ENCODE measurements around the gene MIOX. TPM values are rescaled to one million over a fixed set of nuclear protein-coding genes. Genes with fewer than 3 reads are reported as not detected.

The MIOX gene
- total RNA-seq, 2 experiments from 2014 or later = 0.32 to 0.44 TPM

DNA sequence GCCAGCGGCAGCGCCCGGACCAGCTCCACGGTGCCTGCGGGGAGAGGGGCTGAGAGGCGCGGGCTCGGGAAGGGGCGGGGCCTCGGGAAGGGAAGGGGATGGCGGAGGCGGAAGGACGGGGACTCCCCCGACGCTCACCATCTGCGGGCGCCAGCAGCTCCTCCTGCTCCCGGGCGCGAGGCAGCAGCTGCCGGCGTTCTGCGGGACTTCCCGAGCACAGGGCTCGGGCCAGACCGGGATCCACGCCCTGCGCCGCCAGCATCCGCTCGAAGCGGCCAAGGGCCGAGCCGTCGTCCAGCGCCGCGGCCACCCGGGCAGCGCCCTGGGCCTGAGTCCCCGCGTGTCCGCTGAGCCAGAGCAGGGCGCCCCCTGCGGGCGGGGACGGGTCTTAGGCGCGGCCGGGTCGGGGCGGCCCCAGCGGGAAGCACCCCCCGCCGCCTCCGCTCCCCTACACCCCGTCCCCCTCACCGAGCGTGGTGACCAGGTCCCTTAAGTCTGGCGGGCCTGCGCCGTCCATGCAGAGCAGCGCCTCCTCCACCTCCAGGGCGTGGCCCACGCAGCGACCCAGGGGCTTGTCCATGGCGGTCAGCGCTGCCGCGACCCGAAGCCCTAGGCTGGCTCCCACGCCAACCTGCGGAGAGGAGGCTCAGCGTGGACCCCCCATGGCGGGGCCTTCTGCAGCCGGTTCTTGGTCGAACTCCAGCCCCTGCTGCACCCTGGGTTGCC is 39.6 kb downstream of the MIOX start:
- no peaks in the 10 kb centered on the region for H3K9me3 Mint-ChIP-seq (ENCODE audit: low read depth)
- peaks cover 34% of the 10 kb centered on the region for H3K4me1 Mint-ChIP-seq
- peak overlapping the region; percentile 87 for H3K27ac Mint-ChIP-seq

DNA sequence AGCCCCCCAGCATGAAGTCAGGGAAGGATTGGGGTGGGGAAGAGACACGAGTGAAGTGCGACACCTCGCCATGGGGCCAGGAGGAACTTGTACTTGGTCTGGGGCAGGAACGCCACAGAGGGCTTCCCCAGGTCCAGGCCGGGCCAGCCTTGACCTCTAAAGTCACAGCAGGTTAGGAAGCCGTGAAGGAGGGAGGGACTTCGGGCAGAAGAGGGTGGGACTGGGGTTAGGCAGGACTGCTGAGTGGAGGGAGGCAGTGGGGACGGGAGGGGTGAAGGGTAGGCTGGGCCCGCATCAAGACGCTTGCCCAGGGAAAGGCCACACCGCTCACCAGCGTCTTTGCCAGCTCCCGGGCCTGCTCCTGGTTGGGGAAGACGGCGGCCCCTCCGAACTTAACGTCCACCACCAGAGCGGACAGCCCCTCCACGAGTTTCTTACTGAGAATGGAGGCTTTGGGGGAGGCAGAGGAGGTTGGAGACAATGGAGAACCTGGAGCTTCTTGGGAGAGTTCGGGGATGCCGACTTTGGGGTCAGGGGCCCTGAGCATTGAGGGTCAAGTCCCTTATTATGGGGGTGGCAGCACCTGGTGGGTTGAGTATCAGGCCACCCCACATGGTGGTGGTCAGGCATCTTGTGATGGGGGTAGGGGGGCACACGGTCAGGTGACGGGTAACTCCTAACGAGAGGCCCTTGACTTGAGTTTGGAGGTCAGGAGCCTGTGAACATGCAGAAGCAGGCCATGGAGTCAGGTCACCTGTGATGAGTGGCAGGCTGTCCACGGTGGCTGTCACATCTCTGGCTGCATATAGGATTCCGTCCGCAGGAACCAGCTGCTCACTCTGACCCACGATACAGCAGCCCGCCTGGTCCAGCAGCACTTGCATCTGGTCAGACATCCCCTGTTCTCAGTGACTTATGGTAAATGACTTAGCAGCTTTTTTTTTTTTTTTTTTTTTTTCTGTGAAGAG is 40.5 kb downstream of the MIOX start:
- peak; percentile 9 for ATAC-seq

More for the DNA sequence above, 39.6 kb downstream of the MIOX start:
- H3K4me3 Mint-ChIP-seq = peak overlapping the region; percentile 77
- intact Hi-C loops (cut with DNase I, micrococcal nuclease) = loop anchor here (1.0 to 5.0 kb wide), 7 partner anchors 36 to 674 kb away; partner anchors contain the start of genes CHKB (in 1 of the 2), PIM3 (in 1 of the 2), PPP6R2 (in 1 of the 2) and SYCE3 (in 1 of the 2)
- DNase-seq = peak; percentile 95
- H3K36me3 Mint-ChIP-seq (ENCODE audit: low read depth) = peaks cover 23% of the 10 kb centered on the region
- ATAC-seq = peak; percentile 57
- CTCF ChIA-PET = interaction anchor here (0.9 to 5.2 kb wide), 27 partner anchors 9 to 284 kb away, joined by 3 to 76 read pairs (median 6); partner anchors contain the start of genes CHKB, KLHDC7B, LMF2 and NCAPH2
- POLR2A ChIA-PET = interaction anchor here (0.6 to 3.1 kb wide), 16 partner anchors 9 to 166 kb away, joined by 3 to 65 read pairs (median 6); partner anchors contain the start of genes CHKB, KLHDC7B, LMF2 and NCAPH2
- no peaks in the 10 kb centered on the region for H3K27me3 Mint-ChIP-seq

DNA sequence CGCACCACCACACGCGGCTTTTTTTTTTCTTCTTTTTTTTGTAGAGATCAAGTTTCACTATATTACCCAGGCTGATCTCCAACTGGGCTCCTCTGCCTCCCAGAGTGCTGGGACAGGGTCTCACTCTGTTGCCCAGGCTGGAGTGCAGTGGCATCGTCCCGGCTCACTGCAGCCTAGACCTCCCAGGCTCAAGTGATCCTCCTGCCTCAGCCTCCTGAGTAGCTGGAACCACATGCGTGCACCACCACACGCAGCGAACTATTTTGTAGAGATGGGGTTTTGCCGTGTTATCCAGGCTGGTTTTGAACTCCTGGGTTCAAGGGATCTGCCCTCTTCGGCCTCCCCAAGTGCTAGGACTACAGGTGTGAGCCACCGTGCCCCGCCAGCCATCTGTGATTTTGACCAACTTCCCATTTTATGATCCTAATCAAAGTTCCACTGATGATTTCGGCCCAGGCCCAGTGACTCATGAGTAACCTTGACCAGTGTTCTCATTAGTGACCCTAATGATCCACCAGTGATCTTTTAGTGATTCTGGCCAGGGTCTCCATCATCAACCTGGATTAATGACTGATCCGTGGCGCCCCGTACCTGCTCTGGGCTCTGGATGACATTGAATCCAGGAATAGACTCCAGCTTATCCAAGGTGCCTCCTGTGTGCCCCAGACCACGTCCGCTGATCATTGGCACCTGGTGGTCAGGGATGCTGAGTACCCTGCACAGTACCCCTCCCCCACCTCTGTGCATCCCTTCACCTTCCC is 41.4 kb downstream of the MIOX start:
- H3K9me3 Mint-ChIP-seq (ENCODE audit: low read depth) = no peaks in the 10 kb centered on the region
- DNase-seq (peak; percentile 18), ATAC-seq (no peak)
- H3K27me3 Mint-ChIP-seq = no peaks in the 10 kb centered on the region
- ChIA-PET POLR2A (interaction anchor here (0.6 to 1.7 kb wide), 6 partner anchors 11 to 156 kb away, joined by 3 to 7 read pairs (median 4); partner anchors contain the start of genes LMF2 and NCAPH2), CTCF (interaction anchor here (0.6 to 5.2 kb wide), 8 partner anchors 12 to 552 kb away, joined by 3 to 43 read pairs (median 4); partner anchors contain the start of genes LMF2, NCAPH2 and SYCE3)
- H3K4me3 Mint-ChIP-seq = peak overlapping the region; percentile 77
- intact Hi-C loops (cut with DNase I, micrococcal nuclease) = loop anchor here (2.0 to 5.0 kb wide), 4 partner anchors 55 to 676 kb away; partner anchors contain the start of genes CHKB (in 1 of the 2), PIM3 (in 1 of the 2), PPP6R2 (in 1 of the 2) and ZBED4 (in 1 of the 2)
- H3K36me3 Mint-ChIP-seq (ENCODE audit: low read depth) = peaks cover 21% of the 10 kb centered on the region
- H3K27ac Mint-ChIP-seq = peak overlapping the region; percentile 87
- H3K4me1 Mint-ChIP-seq = peaks cover 41% of the 10 kb centered on the region

More for the DNA sequence above, 40.5 kb downstream of the MIOX start:
- peaks cover 34% of the 10 kb centered on the region for H3K4me1 Mint-ChIP-seq
- DNase-seq = peak; percentile 71
- intact Hi-C loops (cut with DNase I, micrococcal nuclease) = loop anchor here (1.0 to 5.0 kb wide), 7 partner anchors 35 to 675 kb away; partner anchors contain the start of genes CHKB (in 1 of the 2), PIM3 (in 1 of the 2), PPP6R2 (in 1 of the 2) and SYCE3 (in 1 of the 2)
- no peaks in the 10 kb centered on the region for H3K9me3 Mint-ChIP-seq (ENCODE audit: low read depth)
- H3K4me3 Mint-ChIP-seq = peak overlapping the region; percentile 77
- ChIA-PET POLR2A (interaction anchor here (1.0 to 1.7 kb wide), 2 partner anchors 12 to 94 kb away, joined by 3 to 5 read pairs; no protein-coding TSS in a partner anchor), CTCF (interaction anchor here (0.6 to 5.2 kb wide), 9 partner anchors 8 to 551 kb away, joined by 3 to 43 read pairs (median 4); partner anchors contain the start of genes LMF2, NCAPH2 and SYCE3)
- H3K27me3 Mint-ChIP-seq = no peaks in the 10 kb centered on the region
- peaks cover 23% of the 10 kb centered on the region for H3K36me3 Mint-ChIP-seq (ENCODE audit: low read depth)
- peak overlapping the region; percentile 87 for H3K27ac Mint-ChIP-seq

DNA sequence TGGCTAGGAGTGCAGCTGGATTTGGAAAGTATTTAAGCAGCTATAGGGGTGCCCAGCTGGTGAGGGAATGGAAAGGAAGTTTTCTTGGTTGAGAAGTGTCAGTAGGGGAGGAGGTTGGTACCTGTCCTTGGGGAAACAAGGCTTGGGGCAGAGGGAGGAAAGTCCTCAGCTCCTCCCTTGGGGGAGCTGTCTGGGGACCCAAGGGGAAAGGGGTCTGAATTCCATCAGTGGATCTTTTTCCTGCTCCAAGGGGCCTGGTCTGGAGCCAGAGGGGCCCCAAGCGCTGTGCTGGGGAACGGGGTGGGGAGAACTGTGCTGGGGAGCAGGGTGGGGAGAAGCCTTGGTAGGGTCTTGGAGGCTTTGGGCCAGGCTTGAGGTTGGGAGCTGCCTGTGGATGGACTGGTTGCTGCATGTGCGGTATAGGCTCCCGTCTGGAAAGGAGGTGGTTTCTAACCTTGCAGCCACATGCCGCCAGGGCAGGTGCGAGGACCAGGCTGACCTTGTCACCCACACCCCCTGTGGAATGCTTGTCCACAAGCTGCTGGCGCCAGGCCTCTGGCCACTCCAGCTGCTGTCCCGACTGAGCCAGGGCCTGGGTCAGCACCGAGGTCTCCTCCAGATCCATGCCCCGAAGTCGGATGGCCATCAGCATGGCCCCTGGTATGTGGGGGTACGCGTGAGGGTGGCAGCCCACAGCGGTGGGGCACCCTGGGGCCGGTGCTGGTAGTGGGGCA is 42.2 kb downstream of the MIOX start:
- Mint-ChIP-seq H3K9me3 (ENCODE audit: low read depth) (no peaks in the 10 kb centered on the region), H3K4me1 (peaks cover 43% of the 10 kb centered on the region), H3K36me3 (ENCODE audit: low read depth) (peaks cover 15% of the 10 kb centered on the region), H3K4me3 (peak overlapping the region; percentile 77), H3K27me3 (no peaks in the 10 kb centered on the region), H3K27ac (no peak overlapping the region)
- intact Hi-C loops (cut with DNase I, micrococcal nuclease) = loop anchor here in 1 of 2 experiments (5.0 kb wide), 3 partner anchors 187 to 677 kb away; partner anchors contain the start of genes PIM3, PPP6R2 and ZBED4
- ATAC-seq (no peak), DNase-seq (no peak)
- ChIA-PET POLR2A (interaction anchor here (0.6 to 1.7 kb wide), 6 partner anchors 11 to 155 kb away, joined by 3 to 7 read pairs (median 4); partner anchors contain the start of genes LMF2 and NCAPH2), CTCF (interaction anchor here (0.6 to 5.2 kb wide), 7 partner anchors 11 to 99 kb away, joined by 3 to 43 read pairs (median 5); partner anchors contain the start of genes ARSA, KLHDC7B and SYCE3)

DNA sequence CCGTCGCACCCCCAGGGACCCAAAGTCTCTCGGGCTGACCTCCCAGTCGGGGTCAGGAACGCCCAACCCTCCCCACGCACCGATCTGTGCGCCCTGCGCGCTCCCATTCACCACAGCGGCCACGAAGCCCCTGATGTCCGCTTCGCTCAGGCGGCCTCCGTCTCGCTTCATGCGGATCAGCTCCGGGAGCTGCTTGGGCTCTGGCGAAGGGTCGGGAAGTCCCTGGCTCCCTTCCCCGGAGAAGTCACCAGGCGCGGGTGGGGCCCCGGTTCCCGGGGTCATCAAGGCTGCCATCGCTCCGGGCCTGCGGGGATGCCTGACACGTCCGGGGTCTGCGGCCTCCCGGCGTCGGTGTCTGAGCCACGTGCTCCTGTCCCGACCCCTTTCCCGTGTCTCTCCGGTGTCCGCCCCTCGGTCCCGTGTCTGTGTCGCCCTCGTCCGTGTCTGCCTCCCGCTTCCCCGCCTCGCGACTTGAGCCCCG is 42.8 kb downstream of the MIOX start:
- H3K36me3 Mint-ChIP-seq (ENCODE audit: low read depth) = peaks cover 13% of the 10 kb centered on the region
- H3K27ac Mint-ChIP-seq = no peak overlapping the region
- intact Hi-C loops (cut with DNase I, micrococcal nuclease) = loop anchor here in 1 of 2 experiments (5.0 kb wide), 3 partner anchors 187 to 677 kb away; partner anchors contain the start of genes PIM3, PPP6R2 and ZBED4
- CTCF ChIA-PET = interaction anchor here (0.6 to 5.2 kb wide), 6 partner anchors 10 to 99 kb away, joined by 3 to 43 read pairs (median 8); partner anchors contain the start of genes ARSA, KLHDC7B and SYCE3
- peaks cover 47% of the 10 kb centered on the region for H3K4me1 Mint-ChIP-seq
- no peaks in the 10 kb centered on the region for H3K27me3 Mint-ChIP-seq
- POLR2A ChIA-PET = interaction anchor here (1.0 to 1.3 kb wide), 3 partner anchors 10 to 92 kb away, joined by 4 to 7 read pairs (median 6); partner anchors contain the start of genes LMF2 and NCAPH2
- no peaks in the 10 kb centered on the region for H3K9me3 Mint-ChIP-seq (ENCODE audit: low read depth)
- H3K4me3 Mint-ChIP-seq = peak overlapping the region; percentile 77
- no peak for ATAC-seq
- no peak for DNase-seq

DNA sequence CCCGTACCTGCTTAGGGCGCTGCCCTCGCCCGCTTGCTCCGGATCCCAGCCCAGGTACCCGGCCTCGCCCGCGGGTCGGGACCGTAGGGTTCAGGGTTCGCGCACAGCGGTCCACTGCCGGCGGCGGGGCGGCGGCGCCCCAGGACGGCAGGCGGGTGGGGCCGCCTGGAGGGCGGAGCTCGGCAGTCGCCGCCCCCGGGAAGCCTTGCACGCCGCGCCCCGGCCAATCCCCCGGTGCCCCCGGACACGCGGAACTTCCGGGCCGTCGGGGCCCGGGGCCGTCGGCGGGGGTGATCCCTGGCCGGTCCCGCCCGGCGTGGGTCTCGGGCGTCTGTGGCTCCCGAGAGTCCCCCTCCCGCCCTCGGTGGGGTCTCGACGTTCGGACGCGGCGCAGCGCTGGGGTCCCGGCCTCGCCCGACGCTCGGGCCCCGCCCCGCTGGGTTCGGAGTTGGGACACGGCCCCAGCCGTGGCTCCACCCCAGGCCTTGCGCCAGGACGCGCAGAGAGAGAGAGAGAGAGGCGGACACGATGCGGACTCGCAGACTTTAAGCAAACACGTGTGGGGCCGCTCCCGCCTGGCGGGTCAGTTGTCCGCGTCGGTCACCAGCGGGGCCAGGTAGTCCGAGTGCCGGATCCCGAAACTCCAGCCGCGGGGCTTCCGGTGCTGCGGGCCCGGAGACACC is 43.4 kb downstream of the MIOX start, which contains the start of gene TYMP:
TYMP (minus strand) TSS at position 116 of the 683 bp plus-strand sequence. CDS start 303 bp downstream, outside the sequence.
- peak; percentile 8 for ATAC-seq
- peak; percentile 82 for DNase-seq
- intact Hi-C loops (cut with DNase I, micrococcal nuclease) = loop anchor here (2.0 to 5.0 kb wide), 6 partner anchors 33 to 678 kb away; partner anchors contain the start of genes CHKB (in 1 of the 2), PIM3 (in 1 of the 2), PPP6R2 (in 1 of the 2) and SYCE3 (in 1 of the 2)
- Mint-ChIP-seq H3K27me3 (no peaks in the 10 kb centered on the region), H3K27ac (peak within 1 kb of the TSS; percentile 97), H3K4me3 (peak within 1 kb of the TSS; percentile 87), H3K9me3 (ENCODE audit: low read depth) (no peaks in the 10 kb centered on the region), H3K4me1 (peaks cover 45% of the 10 kb centered on the region), H3K36me3 (ENCODE audit: low read depth) (peaks cover 8% of the 10 kb centered on the region)
- CTCF ChIA-PET = interaction anchor here (1.8 kb wide), 1 partner anchor 15 kb away, joined by 5 read pairs; the partner anchor contains the start of gene KLHDC7B
- POLR2A ChIA-PET = interaction anchor here (0.6 to 1.0 kb wide), 2 partner anchors 9 to 15 kb away, joined by 3 to 6 read pairs; no protein-coding TSS in a partner anchor

GRCh38 chr22:50530580-50530876 is 43.9 kb downstream of the MIOX start:
- Mint-ChIP-seq H3K9me3 (ENCODE audit: low read depth) (no peaks in the 10 kb centered on the region), H3K27me3 (no peaks in the 10 kb centered on the region), H3K27ac (peak overlapping the region; percentile 86), H3K4me3 (peak overlapping the region; percentile 87), H3K36me3 (ENCODE audit: low read depth) (peaks cover 8% of the 10 kb centered on the region), H3K4me1 (peaks cover 45% of the 10 kb centered on the region)
- intact Hi-C loops (cut with DNase I, micrococcal nuclease) = loop anchor here (2.0 to 5.0 kb wide), 3 partner anchors 32 to 553 kb away; partner anchors contain the start of genes CHKB (in 1 of the 2) and SYCE3 (in 1 of the 2)
- POLR2A ChIA-PET = interaction anchor here (0.7 kb wide), 1 partner anchor 9 kb away, joined by 5 read pairs; no protein-coding TSS in a partner anchor
- DNase-seq (no peak), ATAC-seq (no peak)
- CTCF ChIA-PET = no interaction called here

GRCh38 chr22:50530877-50531545 is 44.4 kb downstream of the MIOX start:
- Mint-ChIP-seq H3K9me3 (ENCODE audit: low read depth) (no peaks in the 10 kb centered on the region), H3K27me3 (no peaks in the 10 kb centered on the region), H3K36me3 (ENCODE audit: low read depth) (peaks cover 8% of the 10 kb centered on the region), H3K27ac (peak overlapping the region; percentile 97), H3K4me3 (peak overlapping the region; percentile 87), H3K4me1 (peaks cover 45% of the 10 kb centered on the region)
- intact Hi-C loops (cut with DNase I, micrococcal nuclease) = loop anchor here (1.0 to 5.0 kb wide), 9 partner anchors 8 to 554 kb away; partner anchors contain the start of genes SYCE3 (in 2 of the 2), CHKB (in 1 of the 2) and NCAPH2 (in 1 of the 2)
- ATAC-seq (peak; percentile 45), DNase-seq (peak; percentile 92)
- ChIA-PET CTCF (no interaction called here), POLR2A (interaction anchor here (0.7 kb wide), 1 partner anchor 8 kb away, joined by 5 read pairs; no protein-coding TSS in a partner anchor)
